Sigmoid colon (tissue), 4 donors: ENCODE results near the gene IL15RA.

Experiments used
- EP300 ChIP-seq, 4 donors: sonication (generic); formaldehyde crosslinking; IDR thresholded peaks; one replicate each; pipeline ENCODE4 v1.6.1; 2017; ENCODE audit warnings: antibody characterized with exemption in 4 of 4
- POLR2A ChIP-seq, 2 donors: fragments of 450-650 bp; IDR thresholded peaks; one replicate each; pipeline ENCODE4 v1.6.1; 2016; ENCODE audit warnings: antibody characterized with exemption in 2 of 2, mild to moderate bottlenecking in 2 of 2, moderate library complexity in 2 of 2
- POLR2AphosphoS5 ChIP-seq, 4 donors: sonication (generic); formaldehyde crosslinking; IDR thresholded peaks; one replicate each; pipeline ENCODE4 v1.6.1; 2017; ENCODE audit warnings: antibody characterized with exemption in 4 of 4
- TF ChIP-seq, protein P1 (sequence below), 4 experiments: fragments of 450-650 bp in 3 of 4; fragments of 200-600 bp in 1 of 4; IDR thresholded peaks; one replicate each; pipeline ENCODE4 v1.5.1; 2016 to 2019; ENCODE audit warnings: antibody characterized with exemption in 4 of 4, mild to moderate bottlenecking in 3 of 4, moderate library complexity in 2 of 4

DNA sequence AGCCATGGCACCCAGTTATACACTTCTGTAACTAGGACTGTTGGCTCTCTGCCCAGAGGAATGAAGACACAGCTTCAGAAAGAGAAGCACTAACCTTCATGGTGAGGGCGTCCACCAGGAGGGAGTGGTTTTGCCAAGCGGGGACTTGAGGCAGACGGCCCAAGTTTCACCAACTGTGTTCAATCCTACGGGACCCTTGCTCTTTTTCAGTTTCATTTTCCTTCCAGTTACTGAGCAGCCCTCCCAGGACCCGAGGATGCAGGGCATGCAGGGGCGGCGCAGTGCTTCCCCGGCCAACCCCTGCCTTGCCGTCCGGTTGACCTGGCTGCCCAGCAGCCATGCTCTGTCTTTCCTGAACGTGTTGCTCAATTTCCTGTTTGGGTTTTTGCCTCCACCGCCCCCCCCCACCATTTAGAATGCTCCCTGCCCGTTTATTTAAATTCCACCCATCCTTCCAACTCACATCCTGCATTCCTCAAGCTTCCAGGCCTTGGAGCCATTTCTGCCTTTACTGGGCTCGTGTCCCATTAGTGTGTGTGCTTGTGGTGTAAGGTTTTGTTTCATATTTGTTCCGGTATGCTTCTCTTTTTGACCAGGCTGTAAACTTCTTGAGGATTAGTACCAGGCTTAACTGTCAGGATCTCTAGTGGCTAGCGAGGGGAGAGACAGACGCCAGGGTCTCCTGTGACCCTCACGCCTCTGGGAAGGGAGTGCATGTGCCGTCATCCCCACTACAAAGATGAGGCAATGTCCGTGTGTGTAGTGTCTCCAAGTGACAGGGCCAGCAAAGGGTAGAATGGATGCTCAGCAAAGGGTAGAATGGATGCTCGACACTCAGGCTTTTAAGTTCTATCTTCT lies 31.6 kb downstream of the IL15RA start:
- TF ChIP-seq, protein P1, sequence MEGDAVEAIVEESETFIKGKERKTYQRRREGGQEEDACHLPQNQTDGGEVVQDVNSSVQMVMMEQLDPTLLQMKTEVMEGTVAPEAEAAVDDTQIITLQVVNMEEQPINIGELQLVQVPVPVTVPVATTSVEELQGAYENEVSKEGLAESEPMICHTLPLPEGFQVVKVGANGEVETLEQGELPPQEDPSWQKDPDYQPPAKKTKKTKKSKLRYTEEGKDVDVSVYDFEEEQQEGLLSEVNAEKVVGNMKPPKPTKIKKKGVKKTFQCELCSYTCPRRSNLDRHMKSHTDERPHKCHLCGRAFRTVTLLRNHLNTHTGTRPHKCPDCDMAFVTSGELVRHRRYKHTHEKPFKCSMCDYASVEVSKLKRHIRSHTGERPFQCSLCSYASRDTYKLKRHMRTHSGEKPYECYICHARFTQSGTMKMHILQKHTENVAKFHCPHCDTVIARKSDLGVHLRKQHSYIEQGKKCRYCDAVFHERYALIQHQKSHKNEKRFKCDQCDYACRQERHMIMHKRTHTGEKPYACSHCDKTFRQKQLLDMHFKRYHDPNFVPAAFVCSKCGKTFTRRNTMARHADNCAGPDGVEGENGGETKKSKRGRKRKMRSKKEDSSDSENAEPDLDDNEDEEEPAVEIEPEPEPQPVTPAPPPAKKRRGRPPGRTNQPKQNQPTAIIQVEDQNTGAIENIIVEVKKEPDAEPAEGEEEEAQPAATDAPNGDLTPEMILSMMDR (IDR thresholded peaks at IDR 0.05), result no peak
- TF ChIP-seq EP300 (IDR thresholded peaks at IDR 0.05), result no peak
- peak in 3 of 4 donors; percentile 30 to 63 (median 41) for TF ChIP-seq POLR2AphosphoS5 (IDR thresholded peaks at IDR 0.05)
- no peak for TF ChIP-seq POLR2A (IDR thresholded peaks at IDR 0.05)
